ENCODE measurements around the gene AUTS2. TPM values are rescaled to one million over a fixed set of nuclear protein-coding genes. Genes with fewer than 3 reads are reported as not detected.

Gene AUTS2
- total and polyA plus RNA-seq, 9 of the 15 experiments (the other 6 are each of a cell fraction or from before 2014, with no cell fraction given), result 0.58 TPM; not detected in 8

DNA sequence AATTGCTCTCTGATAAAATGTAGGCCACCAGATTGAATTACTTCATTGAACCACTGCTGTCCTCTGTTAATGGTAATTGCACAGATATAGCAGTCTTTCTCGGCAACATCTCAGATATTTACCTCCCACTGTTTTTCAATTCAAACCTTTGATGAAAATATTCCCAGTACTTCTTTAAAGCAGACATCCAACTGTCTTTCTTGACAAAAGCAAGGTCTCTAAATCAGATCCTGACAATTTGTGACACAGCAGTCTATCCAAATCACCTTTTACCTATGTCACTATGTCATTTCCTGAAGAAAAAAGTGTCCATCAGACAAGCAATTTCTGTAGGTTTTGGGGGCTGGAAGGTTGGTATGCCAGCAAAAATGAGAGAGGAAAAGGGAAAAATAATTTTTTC is 555.7 kb downstream of the AUTS2 start (continued):
- TF ChIP-seq SAP30 (IDR thresholded peaks at IDR 0.05; ENCODE audit: borderline replicate concordance, insufficient read depth, low read depth, low read length, poor library complexity, severe bottlenecking) (no peak), ZNF24 (IDR thresholded peaks at IDR 0.05) (no peak), CBX1 (IDR thresholded peaks at IDR 0.05; ENCODE audit: low read depth) (no peak), TCF3 (CRISPR knock-in tag; IDR thresholded peaks at IDR 0.05) (no peak), ZBTB1 (CRISPR knock-in tag; IDR thresholded peaks at IDR 0.05; ENCODE audit: borderline replicate concordance, low read depth) (no peak)
- TF ChIP-seq, protein P1, sequence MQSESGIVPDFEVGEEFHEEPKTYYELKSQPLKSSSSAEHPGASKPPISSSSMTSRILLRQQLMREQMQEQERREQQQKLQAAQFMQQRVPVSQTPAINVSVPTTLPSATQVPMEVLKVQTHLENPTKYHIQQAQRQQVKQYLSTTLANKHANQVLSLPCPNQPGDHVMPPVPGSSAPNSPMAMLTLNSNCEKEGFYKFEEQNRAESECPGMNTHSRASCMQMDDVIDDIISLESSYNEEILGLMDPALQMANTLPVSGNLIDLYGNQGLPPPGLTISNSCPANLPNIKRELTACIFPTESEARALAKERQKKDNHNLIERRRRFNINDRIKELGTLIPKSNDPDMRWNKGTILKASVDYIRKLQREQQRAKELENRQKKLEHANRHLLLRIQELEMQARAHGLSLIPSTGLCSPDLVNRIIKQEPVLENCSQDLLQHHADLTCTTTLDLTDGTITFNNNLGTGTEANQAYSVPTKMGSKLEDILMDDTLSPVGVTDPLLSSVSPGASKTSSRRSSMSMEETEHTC (IDR thresholded peaks at IDR 0.05), result no peak
- TF ChIP-seq, protein P2, sequence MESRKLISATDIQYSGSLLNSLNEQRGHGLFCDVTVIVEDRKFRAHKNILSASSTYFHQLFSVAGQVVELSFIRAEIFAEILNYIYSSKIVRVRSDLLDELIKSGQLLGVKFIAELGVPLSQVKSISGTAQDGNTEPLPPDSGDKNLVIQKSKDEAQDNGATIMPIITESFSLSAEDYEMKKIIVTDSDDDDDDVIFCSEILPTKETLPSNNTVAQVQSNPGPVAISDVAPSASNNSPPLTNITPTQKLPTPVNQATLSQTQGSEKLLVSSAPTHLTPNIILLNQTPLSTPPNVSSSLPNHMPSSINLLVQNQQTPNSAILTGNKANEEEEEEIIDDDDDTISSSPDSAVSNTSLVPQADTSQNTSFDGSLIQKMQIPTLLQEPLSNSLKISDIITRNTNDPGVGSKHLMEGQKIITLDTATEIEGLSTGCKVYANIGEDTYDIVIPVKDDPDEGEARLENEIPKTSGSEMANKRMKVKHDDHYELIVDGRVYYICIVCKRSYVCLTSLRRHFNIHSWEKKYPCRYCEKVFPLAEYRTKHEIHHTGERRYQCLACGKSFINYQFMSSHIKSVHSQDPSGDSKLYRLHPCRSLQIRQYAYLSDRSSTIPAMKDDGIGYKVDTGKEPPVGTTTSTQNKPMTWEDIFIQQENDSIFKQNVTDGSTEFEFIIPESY (CRISPR knock-in tag; IDR thresholded peaks at IDR 0.05), result no peak
- TF ChIP-seq, protein P3, sequence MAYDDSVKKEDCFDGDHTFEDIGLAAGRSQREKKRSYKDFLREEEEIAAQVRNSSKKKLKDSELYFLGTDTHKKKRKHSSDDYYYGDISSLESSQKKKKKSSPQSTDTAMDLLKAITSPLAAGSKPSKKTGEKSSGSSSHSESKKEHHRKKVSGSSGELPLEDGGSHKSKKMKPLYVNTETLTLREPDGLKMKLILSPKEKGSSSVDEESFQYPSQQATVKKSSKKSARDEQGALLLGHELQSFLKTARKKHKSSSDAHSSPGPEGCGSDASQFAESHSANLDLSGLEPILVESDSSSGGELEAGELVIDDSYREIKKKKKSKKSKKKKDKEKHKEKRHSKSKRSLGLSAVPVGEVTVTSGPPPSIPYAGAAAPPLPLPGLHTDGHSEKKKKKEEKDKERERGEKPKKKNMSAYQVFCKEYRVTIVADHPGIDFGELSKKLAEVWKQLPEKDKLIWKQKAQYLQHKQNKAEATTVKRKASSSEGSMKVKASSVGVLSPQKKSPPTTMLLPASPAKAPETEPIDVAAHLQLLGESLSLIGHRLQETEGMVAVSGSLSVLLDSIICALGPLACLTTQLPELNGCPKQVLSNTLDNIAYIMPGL (CRISPR knock-in tag; IDR thresholded peaks at IDR 0.05), result no peak
